GM12891 (cell line): ENCODE data around the gene ACTR3C.

Source experiments
- POLR2A ChIP-seq: IDR thresholded peaks from 2 replicates; pipeline ENCODE4 v1.6.1; 2011; ENCODE audit warnings: low read depth, low read length, control low read depth
- POLR2AphosphoS5 ChIP-seq: IDR thresholded peaks from 2 replicates; pipeline ENCODE4 v1.6.1; 2011; ENCODE audit warnings: low read depth, low read length, control low read depth
- POU2F2 ChIP-seq: IDR thresholded peaks from 2 replicates; pipeline ENCODE4 v1.6.1; 2011; ENCODE audit warnings: low read depth, mild to moderate bottlenecking, control low read depth, low read length, moderate library complexity
- SPI1 ChIP-seq: IDR thresholded peaks from 2 replicates; pipeline ENCODE4 v1.6.1; 2011; ENCODE audit warnings: low read depth, low read length, control low read depth
- TAF1 ChIP-seq: IDR thresholded peaks from 2 replicates; pipeline ENCODE4 v1.6.1; 2011; ENCODE audit warnings: low read depth, low read length, control low read depth

GRCh38 chr7:150330211-150330885 is 7.0 kb upstream of the ACTR3C start:
- TF ChIP-seq POLR2AphosphoS5 (no peak), SPI1 (no peak), POLR2A (no peak), TAF1 (no peak), POU2F2 (no peak)
